Measurements from ENCODE around the gene AUP1. TPM values are rescaled to one million over a fixed set of nuclear protein-coding genes. Genes with fewer than 3 reads are reported as not detected.

Gene AUP1
- total RNA-seq, 3 donors from 2014 or later (not counting 1 experiment from before 2014, with no cell fraction given) = 234 to 242 (median 237) TPM

DNA sequence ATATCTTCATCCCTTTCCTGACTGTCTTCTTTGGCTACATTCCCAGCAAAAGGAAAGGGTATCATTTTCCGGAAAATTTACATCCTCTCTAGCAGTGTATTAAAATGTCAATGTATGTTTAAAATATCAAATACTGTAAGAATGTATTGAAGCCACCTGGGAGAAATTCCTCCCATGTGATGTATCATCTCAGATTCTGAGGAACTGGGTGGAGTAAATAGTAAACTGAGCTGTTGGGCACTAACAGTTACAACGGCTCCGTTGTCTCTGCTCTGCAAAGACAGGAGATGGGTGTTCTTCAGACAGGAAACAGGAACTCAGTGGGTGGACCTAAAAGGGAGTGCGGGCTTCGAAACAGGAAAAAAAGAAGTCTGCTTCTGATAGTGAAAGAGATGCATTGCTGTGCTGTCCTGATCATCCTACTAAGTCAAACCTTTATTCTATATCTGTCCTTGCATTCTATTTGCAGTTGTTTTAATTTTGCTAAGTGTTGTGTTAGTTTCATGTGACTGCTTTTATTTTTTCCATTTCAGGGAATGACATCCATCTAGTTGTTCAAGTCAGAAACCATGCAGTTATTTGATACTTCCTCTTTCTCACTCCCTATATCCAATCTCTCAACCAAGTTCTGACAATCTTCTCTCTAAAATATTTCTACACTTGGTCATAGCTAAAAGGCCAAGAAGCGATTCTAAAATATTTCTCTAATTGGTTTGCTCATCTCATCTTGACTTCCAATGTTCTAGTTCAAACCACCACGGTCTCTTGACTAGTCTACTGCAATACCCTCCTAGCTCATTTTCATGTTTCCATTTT lies 44.4 kb upstream of the AUP1 start:
- Mint-ChIP-seq H3K4me3 (peak overlapping the region; percentile 67), H3K9me3 (no peaks in the 10 kb centered on the region), H3K4me1 (peaks cover 13 to 15% of the 10 kb centered on the region in 2 donors), H3K27me3 (ENCODE audit: low read depth in 2 of 2) (peaks cover 10% of the 10 kb centered on the region in 2 donors), H3K27ac (peak overlapping the region; percentile 53 to 75), H3K36me3 (no peaks in the 10 kb centered on the region)
- Histone ChIP-seq H3K27ac (ENCODE audit: low read length) (peak overlapping the region; percentile 49), H3K4me1 (ENCODE audit: control insufficient read depth, insufficient read depth, low read length) (no peaks in the 10 kb centered on the region), H3K27me3 (ENCODE audit: control insufficient read depth, insufficient read depth, low read length) (no peaks in the 10 kb centered on the region), H3K9me3 (ENCODE audit: control insufficient read depth, insufficient read depth, low read length) (no peaks in the 10 kb centered on the region), H3K36me3 (ENCODE audit: control insufficient read depth, insufficient read depth, low read length) (no peaks in the 10 kb centered on the region), H3K4me3 (ENCODE audit: low read length) (no peak overlapping the region)
- peak in 1 of 2 donors; percentile 62 for DNase-seq
- TF ChIP-seq, protein P1, sequence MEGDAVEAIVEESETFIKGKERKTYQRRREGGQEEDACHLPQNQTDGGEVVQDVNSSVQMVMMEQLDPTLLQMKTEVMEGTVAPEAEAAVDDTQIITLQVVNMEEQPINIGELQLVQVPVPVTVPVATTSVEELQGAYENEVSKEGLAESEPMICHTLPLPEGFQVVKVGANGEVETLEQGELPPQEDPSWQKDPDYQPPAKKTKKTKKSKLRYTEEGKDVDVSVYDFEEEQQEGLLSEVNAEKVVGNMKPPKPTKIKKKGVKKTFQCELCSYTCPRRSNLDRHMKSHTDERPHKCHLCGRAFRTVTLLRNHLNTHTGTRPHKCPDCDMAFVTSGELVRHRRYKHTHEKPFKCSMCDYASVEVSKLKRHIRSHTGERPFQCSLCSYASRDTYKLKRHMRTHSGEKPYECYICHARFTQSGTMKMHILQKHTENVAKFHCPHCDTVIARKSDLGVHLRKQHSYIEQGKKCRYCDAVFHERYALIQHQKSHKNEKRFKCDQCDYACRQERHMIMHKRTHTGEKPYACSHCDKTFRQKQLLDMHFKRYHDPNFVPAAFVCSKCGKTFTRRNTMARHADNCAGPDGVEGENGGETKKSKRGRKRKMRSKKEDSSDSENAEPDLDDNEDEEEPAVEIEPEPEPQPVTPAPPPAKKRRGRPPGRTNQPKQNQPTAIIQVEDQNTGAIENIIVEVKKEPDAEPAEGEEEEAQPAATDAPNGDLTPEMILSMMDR (IDR thresholded peaks at IDR 0.05) = no peak
- WGBS (ENCODE audit: insufficient coverage) = 27% methylated on average over 6 of the region's 7 CpGs
- intact Hi-C loops (cut with micrococcal nuclease) = no loop called here
- peak in 2 of 3 donors; percentile 44 to 61 for ATAC-seq

DNA sequence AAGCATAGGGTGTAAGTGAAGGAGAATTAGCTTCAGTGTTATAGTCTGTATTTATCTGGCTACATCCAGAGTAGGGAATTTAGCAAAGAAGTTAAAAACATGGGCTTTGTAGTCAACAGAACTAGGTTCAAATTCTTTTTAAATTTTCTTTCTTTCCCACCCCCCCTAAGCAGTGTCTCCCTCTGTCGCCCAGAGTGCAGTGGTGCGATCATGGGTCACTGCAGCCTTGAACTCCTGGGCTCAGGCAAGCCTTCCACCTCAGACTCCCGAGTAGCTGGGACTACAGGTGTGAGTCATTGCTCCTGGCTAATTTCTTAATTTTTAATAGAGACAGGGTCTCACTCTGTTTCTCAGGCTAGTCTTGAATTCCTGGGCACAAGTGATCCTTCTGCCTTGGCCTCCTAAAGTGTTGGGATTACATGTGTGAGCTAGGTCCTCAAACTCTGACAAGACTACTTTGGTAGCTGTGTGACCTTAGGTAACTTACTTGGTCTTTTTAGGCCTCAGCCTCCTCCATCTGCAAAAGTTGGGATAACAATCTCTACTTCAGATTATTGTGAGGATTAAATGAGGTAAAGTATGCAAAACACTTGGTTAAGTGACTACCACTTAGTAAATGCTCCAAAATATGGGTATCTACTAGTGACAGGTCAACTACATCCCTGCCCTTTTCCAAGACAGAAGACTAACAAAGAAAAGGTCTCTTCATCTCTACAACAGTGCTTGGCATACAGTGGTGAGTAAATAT lies 42.8 kb upstream of the AUP1 start:
- Histone ChIP-seq H3K36me3 (ENCODE audit: control insufficient read depth, insufficient read depth, low read length) (no peaks in the 10 kb centered on the region), H3K27me3 (ENCODE audit: control insufficient read depth, insufficient read depth, low read length) (no peaks in the 10 kb centered on the region), H3K27ac (ENCODE audit: low read length) (no peak overlapping the region), H3K9me3 (ENCODE audit: control insufficient read depth, insufficient read depth, low read length) (no peaks in the 10 kb centered on the region), H3K4me3 (ENCODE audit: low read length) (no peak overlapping the region), H3K4me1 (ENCODE audit: control insufficient read depth, insufficient read depth, low read length) (no peaks in the 10 kb centered on the region)
- DNase-seq (no peak), ATAC-seq (no peak)
- peaks cover 13 to 15% of the 10 kb centered on the region in 2 donors for H3K4me1 Mint-ChIP-seq
- no peak overlapping the region for H3K4me3 Mint-ChIP-seq
- no peak overlapping the region for H3K27ac Mint-ChIP-seq
- intact Hi-C loops (cut with micrococcal nuclease) = no loop called here
- H3K36me3 Mint-ChIP-seq = no peaks in the 10 kb centered on the region
- WGBS (ENCODE audit: insufficient coverage) = 87% methylated on average over 3 of the region's 3 CpGs
- TF ChIP-seq, protein P1 (IDR thresholded peaks at IDR 0.05) = no peak
- H3K27me3 Mint-ChIP-seq (ENCODE audit: low read depth in 2 of 2) = peaks cover 18% of the 10 kb centered on the region in 2 donors
- no peaks in the 10 kb centered on the region for H3K9me3 Mint-ChIP-seq

DNA sequence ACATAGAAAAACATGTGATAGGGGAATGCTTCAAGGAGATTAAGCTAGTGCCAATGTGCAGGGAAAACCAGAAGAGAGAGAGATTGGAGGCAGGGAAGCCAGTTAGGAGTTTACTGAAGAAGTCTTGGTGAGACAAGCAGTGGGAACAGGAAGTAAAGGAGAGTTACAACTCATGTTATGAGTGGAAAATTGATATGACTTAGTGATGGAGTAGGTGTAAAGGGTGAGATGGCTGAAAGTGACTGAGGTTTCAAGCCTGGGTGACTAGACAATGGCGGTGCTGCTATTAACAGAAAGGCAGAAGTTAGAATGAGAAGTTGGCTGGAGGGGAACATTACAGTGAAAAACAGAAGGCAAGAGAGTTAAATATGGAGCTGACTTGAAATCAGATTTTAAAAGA lies 41.6 kb upstream of the AUP1 start:
- Histone ChIP-seq H3K9me3 (ENCODE audit: control insufficient read depth, insufficient read depth, low read length) (no peaks in the 10 kb centered on the region), H3K27ac (ENCODE audit: low read length) (no peak overlapping the region), H3K4me3 (ENCODE audit: low read length) (no peak overlapping the region), H3K27me3 (ENCODE audit: control insufficient read depth, insufficient read depth, low read length) (no peaks in the 10 kb centered on the region), H3K36me3 (ENCODE audit: control insufficient read depth, insufficient read depth, low read length) (no peaks in the 10 kb centered on the region), H3K4me1 (ENCODE audit: control insufficient read depth, insufficient read depth, low read length) (no peaks in the 10 kb centered on the region)
- Mint-ChIP-seq H3K4me3 (no peak overlapping the region), H3K27me3 (ENCODE audit: low read depth in 2 of 2) (peaks cover 14 to 15% of the 10 kb centered on the region in 2 donors), H3K36me3 (no peaks in the 10 kb centered on the region), H3K27ac (no peak overlapping the region), H3K9me3 (no peaks in the 10 kb centered on the region), H3K4me1 (peaks cover 13 to 15% of the 10 kb centered on the region in 2 donors)
- intact Hi-C loops (cut with micrococcal nuclease) = no loop called here
- whole genome bisulfite sequencing (ENCODE audit: insufficient coverage) = 47% methylated on average over 1 of the region's 1 CpG
- TF ChIP-seq, protein P1 (IDR thresholded peaks at IDR 0.05) = no peak
- DNase-seq (no peak), ATAC-seq (no peak)

All from natural killer cell (primary cell).